ENCODE measurements around the gene RASA3. TPM values are rescaled to one million over a fixed set of nuclear protein-coding genes. Genes with fewer than 3 reads are reported as not detected.

RASA3 gene
- total and polyA plus RNA-seq, 9 of the 15 experiments (the other 6 are each of a cell fraction or from before 2014, with no cell fraction given), result 0.72 to 25.3 (median 14.4) TPM

DNA sequence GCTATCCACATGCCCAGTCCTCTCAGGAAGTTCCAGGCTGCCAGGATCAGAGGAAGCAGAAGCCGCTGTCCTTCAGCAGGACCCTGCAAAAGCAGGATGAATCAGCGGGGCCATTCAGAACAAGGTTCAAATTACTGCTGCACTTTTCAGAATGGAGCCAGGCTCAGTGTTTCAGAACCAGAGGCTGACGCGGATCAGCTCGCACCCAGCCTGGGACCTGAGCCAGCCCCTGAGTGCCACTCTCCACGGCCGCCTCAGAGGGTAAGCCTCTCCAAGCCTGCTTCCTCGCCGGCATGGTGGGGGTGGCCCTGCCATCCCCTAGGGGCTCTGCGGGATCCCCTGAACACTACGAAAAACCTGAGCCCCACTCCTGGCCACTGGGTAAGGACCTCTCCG, 24.7 kb downstream of the RASA3 start (continued):
- TF ChIP-seq, protein P1, sequence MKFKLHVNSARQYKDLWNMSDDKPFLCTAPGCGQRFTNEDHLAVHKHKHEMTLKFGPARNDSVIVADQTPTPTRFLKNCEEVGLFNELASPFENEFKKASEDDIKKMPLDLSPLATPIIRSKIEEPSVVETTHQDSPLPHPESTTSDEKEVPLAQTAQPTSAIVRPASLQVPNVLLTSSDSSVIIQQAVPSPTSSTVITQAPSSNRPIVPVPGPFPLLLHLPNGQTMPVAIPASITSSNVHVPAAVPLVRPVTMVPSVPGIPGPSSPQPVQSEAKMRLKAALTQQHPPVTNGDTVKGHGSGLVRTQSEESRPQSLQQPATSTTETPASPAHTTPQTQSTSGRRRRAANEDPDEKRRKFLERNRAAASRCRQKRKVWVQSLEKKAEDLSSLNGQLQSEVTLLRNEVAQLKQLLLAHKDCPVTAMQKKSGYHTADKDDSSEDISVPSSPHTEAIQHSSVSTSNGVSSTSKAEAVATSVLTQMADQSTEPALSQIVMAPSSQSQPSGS (CRISPR knock-in tag; IDR thresholded peaks at IDR 0.05), result no peak
- TF ChIP-seq KDM4B (IDR thresholded peaks at IDR 0.05; ENCODE audit: borderline replicate concordance in 2 of 2, low read depth in 1 of 2) (no peak), TARDBP (IDR thresholded peaks at IDR 0.05) (no peak), DDX20 (tag; IDR thresholded peaks at IDR 0.05; ENCODE audit: low read depth) (no peak), XRCC4 (IDR thresholded peaks at IDR 0.05; ENCODE audit: extremely low read depth, insufficient read depth, insufficient read length) (no peak), ZNF274 (IDR thresholded peaks at IDR 0.05; ENCODE audit: borderline replicate concordance, low read depth, low read length) (no peak), ETV1 (tag; conservative IDR thresholded peaks at IDR 0.05; ENCODE audit: low read depth) (no peak), PHTF2 (CRISPR knock-in tag; IDR thresholded peaks at IDR 0.05) (no peak), ZSCAN32 (CRISPR knock-in tag; IDR thresholded peaks at IDR 0.05) (no peak), TBL1XR1 (IDR thresholded peaks at IDR 0.05; ENCODE audit: low read length in 2 of 2) (no peak)
- TF ChIP-seq, protein P2, sequence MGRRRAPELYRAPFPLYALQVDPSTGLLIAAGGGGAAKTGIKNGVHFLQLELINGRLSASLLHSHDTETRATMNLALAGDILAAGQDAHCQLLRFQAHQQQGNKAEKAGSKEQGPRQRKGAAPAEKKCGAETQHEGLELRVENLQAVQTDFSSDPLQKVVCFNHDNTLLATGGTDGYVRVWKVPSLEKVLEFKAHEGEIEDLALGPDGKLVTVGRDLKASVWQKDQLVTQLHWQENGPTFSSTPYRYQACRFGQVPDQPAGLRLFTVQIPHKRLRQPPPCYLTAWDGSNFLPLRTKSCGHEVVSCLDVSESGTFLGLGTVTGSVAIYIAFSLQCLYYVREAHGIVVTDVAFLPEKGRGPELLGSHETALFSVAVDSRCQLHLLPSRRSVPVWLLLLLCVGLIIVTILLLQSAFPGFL (CRISPR knock-in tag; IDR thresholded peaks at IDR 0.05), result no peak
- TF ChIP-seq, protein P3, sequence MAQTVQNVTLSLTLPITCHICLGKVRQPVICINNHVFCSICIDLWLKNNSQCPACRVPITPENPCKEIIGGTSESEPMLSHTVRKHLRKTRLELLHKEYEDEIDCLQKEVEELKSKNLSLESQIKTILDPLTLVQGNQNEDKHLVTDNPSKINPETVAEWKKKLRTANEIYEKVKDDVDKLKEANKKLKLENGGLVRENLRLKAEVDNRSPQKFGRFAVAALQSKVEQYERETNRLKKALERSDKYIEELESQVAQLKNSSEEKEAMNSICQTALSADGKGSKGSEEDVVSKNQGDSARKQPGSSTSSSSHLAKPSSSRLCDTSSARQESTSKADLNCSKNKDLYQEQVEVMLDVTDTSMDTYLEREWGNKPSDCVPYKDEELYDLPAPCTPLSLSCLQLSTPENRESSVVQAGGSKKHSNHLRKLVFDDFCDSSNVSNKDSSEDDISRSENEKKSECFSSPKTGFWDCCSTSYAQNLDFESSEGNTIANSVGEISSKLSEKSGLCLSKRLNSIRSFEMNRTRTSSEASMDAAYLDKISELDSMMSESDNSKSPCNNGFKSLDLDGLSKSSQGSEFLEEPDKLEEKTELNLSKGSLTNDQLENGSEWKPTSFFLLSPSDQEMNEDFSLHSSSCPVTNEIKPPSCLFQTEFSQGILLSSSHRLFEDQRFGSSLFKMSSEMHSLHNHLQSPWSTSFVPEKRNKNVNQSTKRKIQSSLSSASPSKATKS (CRISPR knock-in tag; IDR thresholded peaks at IDR 0.05), result no peak
- TF ChIP-seq, protein P4, sequence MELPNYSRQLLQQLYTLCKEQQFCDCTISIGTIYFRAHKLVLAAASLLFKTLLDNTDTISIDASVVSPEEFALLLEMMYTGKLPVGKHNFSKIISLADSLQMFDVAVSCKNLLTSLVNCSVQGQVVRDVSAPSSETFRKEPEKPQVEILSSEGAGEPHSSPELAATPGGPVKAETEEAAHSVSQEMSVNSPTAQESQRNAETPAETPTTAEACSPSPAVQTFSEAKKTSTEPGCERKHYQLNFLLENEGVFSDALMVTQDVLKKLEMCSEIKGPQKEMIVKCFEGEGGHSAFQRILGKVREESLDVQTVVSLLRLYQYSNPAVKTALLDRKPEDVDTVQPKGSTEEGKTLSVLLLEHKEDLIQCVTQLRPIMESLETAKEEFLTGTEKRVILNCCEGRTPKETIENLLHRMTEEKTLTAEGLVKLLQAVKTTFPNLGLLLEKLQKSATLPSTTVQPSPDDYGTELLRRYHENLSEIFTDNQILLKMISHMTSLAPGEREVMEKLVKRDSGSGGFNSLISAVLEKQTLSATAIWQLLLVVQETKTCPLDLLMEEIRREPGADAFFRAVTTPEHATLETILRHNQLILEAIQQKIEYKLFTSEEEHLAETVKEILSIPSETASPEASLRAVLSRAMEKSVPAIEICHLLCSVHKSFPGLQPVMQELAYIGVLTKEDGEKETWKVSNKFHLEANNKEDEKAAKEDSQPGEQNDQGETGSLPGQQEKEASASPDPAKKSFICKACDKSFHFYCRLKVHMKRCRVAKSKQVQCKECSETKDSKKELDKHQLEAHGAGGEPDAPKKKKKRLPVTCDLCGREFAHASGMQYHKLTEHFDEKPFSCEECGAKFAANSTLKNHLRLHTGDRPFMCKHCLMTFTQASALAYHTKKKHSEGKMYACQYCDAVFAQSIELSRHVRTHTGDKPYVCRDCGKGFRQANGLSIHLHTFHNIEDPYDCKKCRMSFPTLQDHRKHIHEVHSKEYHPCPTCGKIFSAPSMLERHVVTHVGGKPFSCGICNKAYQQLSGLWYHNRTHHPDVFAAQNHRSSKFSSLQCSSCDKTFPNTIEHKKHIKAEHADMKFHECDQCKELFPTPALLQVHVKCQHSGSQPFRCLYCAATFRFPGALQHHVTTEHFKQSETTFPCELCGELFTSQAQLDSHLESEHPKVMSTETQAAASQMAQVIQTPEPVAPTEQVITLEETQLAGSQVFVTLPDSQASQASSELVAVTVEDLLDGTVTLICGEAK (IDR thresholded peaks at IDR 0.05), result no peak
- TF ChIP-seq, protein P4 (CRISPR knock-in tag; IDR thresholded peaks at IDR 0.05), result no peak

Measured in K562 (cell line).